NCI-H2171 (cell line): Measurements from ENCODE around the gene NUPR2.
"Not testable (repeated sequence)": the region's sequence is repeated elsewhere in the genome, so short reads cannot be mapped to it uniquely, and the experiment has no call there.

Source experiments
- DNase-seq: peaks from one replicate; lab custom pipeline; 2025; lab: John Stamatoyannopoulos, UW

The NUPR2 gene

DNA sequence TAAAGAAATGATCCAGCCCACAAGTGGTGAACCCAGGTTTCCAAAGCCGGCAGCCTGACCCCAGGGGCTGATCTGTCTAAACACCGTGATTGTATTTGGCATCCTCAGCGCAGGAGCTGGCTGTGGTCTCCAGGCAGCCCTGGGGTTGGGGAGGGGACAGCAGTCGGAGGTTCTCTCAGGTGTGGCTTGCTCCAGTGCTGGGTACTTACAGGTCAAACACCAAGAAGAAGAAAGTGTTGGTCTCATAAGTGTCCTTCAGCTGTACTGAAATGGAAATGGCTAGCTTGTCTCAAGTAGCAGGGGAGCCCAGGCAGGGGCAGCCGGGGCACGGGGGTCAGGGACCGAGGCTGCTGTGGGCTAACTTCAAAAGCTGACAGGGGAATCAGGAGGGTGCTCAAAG lies 29.5 kb downstream of the NUPR2 start:
- DNase-seq: no peak

DNA sequence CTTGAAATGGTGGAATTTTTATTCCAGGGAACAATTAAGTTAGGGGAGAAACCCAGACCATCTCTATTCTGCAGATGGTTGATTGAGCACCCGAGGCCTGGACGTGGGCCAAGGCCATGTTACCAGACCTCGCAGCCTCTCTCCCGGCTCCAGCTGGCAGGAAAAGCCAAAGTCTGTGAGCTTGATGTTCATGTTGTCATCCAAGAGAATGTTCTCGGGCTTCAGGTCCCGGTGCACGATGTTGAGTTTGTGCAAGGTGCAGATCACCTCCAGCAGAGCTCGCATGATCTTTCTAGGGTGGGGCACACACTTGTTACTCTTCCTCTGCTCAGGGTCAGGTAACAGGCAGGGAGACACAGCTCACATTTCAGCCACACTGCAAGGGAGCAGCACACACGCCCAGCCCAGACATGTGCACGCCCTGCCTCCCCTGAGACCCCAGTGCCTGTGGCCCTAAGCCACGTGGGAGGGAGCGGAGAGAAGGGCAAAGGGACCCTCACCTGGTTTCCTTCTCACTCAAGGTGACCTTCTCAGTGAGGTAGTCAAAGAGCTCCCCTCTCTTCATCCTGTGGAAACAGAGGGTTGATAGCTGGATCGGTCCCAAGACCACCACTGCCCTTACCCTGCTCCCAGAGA lies 32.9 kb downstream of the NUPR2 start:
- DNase-seq: peak; percentile 88

DNA sequence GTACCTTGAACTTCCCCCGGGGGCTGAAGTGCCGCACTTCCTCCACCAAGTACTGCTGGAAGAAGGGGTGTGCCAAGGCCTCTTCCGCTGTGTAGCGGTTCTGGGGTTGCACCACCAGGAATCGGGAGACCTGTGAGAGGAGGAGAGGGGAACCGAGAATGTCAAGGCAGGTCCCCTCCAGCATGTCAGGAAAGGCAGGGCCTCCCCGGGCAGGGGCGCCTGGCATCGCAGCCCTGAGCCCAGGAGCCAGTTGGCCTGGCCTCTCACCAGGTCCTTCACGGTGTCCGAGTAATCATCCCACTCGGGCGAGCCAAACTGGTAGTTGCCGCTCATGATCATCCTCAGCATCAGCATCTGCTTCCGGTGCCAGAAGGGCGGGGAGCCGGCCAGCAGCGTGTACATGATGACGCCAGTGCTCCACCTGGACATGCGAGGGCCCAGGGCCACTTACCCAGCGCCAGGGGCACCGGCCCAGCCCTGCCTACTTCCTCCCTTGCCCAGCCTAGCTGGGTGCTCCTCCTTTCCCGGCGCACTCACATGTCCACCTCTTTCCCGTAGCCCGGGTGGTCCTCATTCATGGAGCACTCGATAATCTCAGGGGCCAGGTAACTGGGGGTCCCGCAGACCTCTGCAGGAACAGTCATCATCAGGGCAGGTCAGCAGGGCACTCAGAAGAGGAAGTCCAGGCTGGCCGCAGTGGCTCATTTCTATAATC lies 34.4 kb downstream of the NUPR2 start:
- DNase-seq: no peak

DNA sequence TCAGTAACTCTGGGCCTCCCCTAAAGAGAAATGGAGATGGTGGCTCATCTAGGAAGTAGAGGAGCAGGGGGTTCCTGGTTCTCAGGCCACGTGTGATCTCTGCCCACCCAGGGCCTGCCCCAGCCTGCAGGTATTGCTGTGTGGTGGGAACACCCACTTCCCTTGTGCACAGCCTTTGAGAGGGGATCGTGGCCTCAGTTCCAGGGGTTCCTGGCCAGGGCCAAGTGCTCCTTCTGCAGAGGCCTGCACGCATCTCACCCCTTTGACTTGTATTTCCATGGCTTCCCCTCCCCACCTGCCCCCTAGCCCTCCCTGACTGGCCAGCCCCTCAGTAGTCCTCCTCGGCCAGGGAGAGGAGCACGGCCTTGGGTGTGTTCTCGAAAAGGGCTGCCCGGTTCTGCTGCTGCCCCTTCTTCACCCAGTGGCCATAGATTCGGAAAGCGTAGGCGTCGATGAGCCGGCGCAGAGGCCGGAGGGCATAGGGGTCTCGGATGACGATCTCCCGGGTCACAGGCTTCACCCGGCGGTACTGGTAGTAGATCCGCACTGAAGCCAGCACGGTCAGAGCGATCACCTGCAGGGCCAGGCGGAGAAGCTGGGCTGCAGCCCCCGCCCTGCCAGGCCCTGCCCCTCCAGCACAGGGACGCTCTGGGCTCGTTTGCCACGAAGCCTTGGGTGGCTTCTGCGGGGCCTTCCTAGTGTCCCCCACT lies 35.3 kb downstream of the NUPR2 start:
- not testable (repeated sequence) for DNase-seq

DNA sequence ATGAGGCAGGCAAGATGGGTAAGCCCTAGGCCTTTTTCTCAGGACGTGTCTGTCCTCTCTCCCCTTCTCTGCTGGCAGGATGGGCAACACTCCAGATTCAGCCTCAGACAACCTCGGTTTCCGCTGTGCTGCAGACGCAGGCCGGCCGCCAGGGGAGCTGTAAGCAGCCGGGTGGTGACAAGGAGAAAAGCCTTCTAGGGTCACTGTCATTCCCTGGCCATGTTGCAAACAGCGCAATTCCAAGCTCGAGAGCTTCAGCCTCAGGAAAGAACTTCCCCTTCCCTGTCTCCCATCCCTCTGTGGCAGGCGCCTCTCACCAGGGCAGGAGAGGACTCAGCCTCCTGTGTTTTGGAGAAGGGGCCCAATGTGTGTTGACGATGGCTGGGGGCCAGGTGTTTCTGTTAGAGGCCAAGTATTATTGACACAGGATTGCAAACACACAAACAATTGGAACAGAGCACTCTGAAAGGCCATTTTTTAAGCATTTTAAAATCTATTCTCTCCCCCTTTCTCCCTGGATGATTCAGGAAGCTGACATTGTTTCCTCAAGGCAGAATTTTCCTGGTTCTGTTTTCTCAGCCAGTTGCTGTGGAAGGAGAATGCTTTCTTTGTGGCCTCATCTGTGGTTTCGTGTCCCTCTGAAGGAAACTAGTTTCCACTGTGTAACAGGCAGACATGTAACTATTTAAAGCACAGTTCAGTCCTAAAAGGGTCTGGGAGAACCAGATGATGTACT lies 36.6 kb downstream of the NUPR2 start:
- DNase-seq: no peak

DNA sequence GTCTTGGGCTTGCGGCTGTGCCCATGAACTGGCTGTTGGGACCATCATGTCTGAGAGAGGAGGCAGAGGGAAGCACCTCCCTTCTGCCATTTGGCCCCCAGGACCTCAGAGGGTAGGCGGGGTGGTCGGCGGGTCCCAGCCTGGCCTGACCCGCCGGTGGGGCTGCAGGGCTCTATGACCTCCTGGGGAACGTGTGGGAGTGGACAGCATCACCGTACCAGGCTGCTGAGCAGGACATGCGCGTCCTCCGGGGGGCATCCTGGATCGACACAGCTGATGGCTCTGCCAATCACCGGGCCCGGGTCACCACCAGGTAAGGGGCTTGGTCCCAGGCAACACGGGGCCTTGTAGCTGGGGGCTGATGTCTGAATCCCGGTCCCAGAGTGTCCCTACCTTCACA lies 38.0 kb downstream of the NUPR2 start:
- DNase-seq: no peak

DNA sequence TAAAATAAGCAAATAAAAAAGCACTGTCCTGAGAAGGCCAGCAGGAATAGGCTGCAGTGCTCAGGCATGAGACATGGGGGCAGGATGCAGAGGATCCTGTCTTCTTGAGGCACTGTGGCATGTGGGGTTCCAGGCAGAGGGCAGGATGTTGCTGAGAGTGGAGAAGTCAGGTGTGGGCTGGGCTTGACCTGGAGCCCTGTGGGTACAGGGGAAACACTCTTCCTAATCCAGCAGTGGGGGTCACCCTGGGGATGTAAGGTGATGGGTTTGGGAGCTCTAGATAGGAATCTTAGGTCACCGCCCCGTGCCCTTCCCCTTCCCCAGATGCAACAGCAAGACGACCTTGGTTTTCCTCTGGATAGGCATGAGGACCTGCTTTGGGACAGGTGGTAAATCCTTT lies 38.5 kb downstream of the NUPR2 start:
- no peak for DNase-seq

DNA sequence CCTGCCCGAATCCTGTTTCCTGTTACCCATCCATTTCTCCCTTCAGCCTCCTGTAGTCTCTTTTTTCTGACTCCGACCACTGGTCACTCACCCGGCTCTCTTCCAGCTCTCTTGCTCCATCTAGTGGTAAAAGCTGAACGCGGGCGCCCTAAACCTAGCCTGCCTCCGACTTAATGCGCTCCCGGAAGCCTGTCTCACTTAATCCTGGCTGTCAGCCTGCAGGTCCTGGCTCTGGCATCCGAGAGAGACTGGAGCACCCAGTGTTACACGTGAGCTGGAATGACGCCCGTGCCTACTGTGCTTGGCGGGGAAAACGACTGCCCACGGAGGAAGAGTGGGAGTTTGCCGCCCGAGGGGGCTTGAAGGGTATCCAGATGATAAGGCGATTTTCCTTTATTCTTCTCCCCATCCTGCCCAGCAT lies 41.8 kb downstream of the NUPR2 start:
- DNase-seq: no peak

DNA sequence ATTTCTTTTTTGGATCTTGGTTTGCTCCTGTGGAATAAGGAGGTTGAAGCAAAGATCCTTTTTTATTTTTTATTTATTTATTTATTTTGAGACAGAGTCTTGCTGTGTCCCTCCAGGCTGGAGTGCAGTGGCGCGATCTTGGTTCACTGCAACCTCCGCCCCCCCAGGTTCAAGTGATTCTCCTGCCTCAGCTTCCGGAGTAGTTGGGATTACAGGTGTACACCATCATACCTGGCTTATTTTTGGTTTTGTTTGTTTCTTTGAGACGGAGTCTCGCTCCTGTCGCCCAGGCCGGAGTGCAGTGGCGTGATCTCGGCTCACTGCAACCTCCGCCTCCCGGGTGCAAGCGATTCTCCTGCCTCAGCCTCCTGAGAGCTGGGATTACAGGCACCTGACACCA lies 49.8 kb downstream of the NUPR2 start:
- DNase-seq: not testable (repeated sequence)
